ENCODE results near the gene ZNF84. TPM values are rescaled to one million over a fixed set of nuclear protein-coding genes. Genes with fewer than 3 reads are reported as not detected.

Gene ZNF84
- total RNA-seq, 4 donors from 2014 or later: 19.5 to 21.2 (median 20.7) TPM

GRCh38 chr12:133058203-133059113, 21.1 kb downstream of the ZNF84 start:
- WGBS: 91% methylated on average over 8 of the region's 8 CpGs
- DNase-seq (ENCODE audit: extremely low spot score): no peak
- Histone ChIP-seq H3K4me1 (no peaks in the 10 kb centered on the region), H3K4me3 (no peak overlapping the region), H3K27ac (replicated peaks in 1 of 4) (no peak overlapping the region), H3K9me3 (peaks cover 53 to 100% (median 100%) of the 10 kb centered on the region in 4 donors), H3K27me3 (no peaks in the 10 kb centered on the region), H3K36me3 (peaks cover 30 to 78% (median 43%) of the 10 kb centered on the region in 4 donors)
- TF ChIP-seq EP300 (IDR thresholded peaks at IDR 0.05): no peak
- no peak for TF ChIP-seq POLR2A (IDR thresholded peaks at IDR 0.05; ENCODE audit: low read depth)
- no peak for TF ChIP-seq POLR2AphosphoS5 (IDR thresholded peaks at IDR 0.05)
- TF ChIP-seq CTCF (IDR thresholded peaks at IDR 0.05): no peak
- intact Hi-C loops (cut with DNase I): no loop called here

DNA sequence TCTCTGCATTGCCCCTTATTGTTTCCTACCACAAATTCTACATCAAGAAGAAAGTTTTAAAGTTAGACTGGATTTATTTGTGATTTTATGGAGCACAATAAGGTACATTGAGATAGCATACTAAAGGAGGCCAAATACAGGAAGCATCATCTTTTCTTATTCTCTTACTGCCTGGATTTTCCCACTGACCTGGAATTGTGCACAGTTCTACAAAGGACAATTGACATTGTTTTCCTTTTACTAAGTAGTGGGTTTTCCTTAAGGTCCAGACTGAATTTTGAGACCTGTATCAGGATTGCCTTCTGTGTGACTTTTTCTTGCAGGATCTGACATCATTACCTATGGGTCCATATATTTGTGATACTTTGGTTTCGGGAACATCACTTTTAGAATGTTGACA, 24.6 kb downstream of the ZNF84 start:
- Histone ChIP-seq H3K36me3 (peaks cover 9 to 46% (median 15%) of the 10 kb centered on the region in 4 donors), H3K4me3 (no peak overlapping the region), H3K4me1 (no peaks in the 10 kb centered on the region), H3K27me3 (no peaks in the 10 kb centered on the region), H3K27ac (replicated peaks in 1 of 4) (no peak overlapping the region), H3K9me3 (peaks cover 67 to 100% (median 99%) of the 10 kb centered on the region in 4 donors)
- no peak for TF ChIP-seq POLR2AphosphoS5 (IDR thresholded peaks at IDR 0.05)
- no peak for TF ChIP-seq POLR2A (IDR thresholded peaks at IDR 0.05; ENCODE audit: low read depth)
- no peak for TF ChIP-seq EP300 (IDR thresholded peaks at IDR 0.05)
- TF ChIP-seq CTCF (IDR thresholded peaks at IDR 0.05): no peak
- intact Hi-C loops (cut with DNase I): no loop called here
- no peak for DNase-seq (ENCODE audit: extremely low spot score)
- 100% methylated on average over 1 of the region's 1 CpG for WGBS

DNA sequence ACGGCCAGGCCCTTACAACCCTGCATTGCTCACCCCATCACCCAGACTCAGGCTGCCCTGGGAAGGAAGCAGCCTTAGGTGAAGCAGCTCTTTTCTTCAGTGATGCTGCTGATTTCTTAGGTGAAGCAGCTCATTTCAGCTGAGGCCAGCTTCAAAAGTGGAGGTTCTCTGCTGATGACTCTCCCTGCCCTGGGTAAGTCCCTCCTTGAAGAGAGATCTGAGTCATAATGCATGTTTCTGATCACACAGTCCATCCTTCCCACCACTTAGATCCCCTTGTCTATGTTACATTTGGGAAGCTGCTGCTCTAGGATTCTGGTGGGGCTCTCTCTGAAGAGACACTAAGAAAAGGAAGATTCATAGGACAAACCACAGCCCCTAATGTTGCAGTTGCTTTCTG, 26.2 kb downstream of the ZNF84 start:
- intact Hi-C loops (cut with DNase I): no loop called here
- no peaks in the 10 kb centered on the region for H3K27me3 ChIP-seq
- H3K36me3 ChIP-seq: peaks cover 0 to 30% (median 5%) of the 10 kb centered on the region in 4 donors
- TF ChIP-seq POLR2AphosphoS5 (IDR thresholded peaks at IDR 0.05) (no peak), EP300 (IDR thresholded peaks at IDR 0.05) (no peak)
- no peaks in the 10 kb centered on the region for H3K4me1 ChIP-seq
- 100% methylated on average over 1 of the region's 1 CpG for WGBS
- H3K9me3 ChIP-seq: peaks cover 53 to 100% (median 99%) of the 10 kb centered on the region in 4 donors
- no peak overlapping the region for H3K4me3 ChIP-seq
- DNase-seq (ENCODE audit: extremely low spot score): no peak
- H3K27ac ChIP-seq (replicated peaks in 1 of 4): no peak overlapping the region

GRCh38 chr12:133073836-133074235, 36.5 kb downstream of the ZNF84 start:
- 90% methylated on average over 2 of the region's 2 CpGs for WGBS
- H3K9me3 ChIP-seq: peaks cover under 1 to 99% (median 93%) of the 10 kb centered on the region in 4 donors
- H3K4me3 ChIP-seq: no peak overlapping the region

More at GRCh38 chr12:133073836-133074235, 36.5 kb downstream of the ZNF84 start:
- TF ChIP-seq CTCF (IDR thresholded peaks at IDR 0.05) (no peak), POLR2A (IDR thresholded peaks at IDR 0.05; ENCODE audit: low read depth) (no peak), POLR2AphosphoS5 (IDR thresholded peaks at IDR 0.05) (no peak)
- H3K27ac ChIP-seq (replicated peaks in 1 of 4): no peak overlapping the region
- H3K27me3 ChIP-seq: no peaks in the 10 kb centered on the region
- no peak for DNase-seq (ENCODE audit: extremely low spot score)
- intact Hi-C loops (cut with DNase I): no loop called here
- no peaks in the 10 kb centered on the region for H3K36me3 ChIP-seq
- H3K4me1 ChIP-seq: no peaks in the 10 kb centered on the region
